Measurements from ENCODE around the gene BAZ1B.
A peak's percentile ranks its signal among the peaks of the same experiment; 100 is the strongest.
"Not testable (repeated sequence)": the region's sequence is repeated elsewhere in the genome, so short reads cannot be mapped to it uniquely, and the experiment has no call there.

Gene BAZ1B

DNA sequence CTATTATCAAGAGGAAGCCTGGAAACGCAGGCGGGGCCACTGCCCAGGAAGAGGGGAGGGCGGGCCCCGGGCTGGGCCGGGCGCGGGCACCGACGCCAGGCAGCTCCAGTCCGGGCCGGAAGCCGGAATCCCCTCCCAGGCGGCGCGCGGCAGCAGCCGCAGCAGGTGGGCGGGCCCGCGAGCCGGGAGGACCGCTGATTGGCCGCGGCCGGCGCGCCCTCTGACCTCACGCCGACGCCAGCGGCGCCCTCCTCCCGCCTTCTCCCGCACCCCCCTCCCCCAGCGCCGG, 35.0 kb upstream of the BAZ1B start:
- Histone ChIP-seq H3K79me2 (ENCODE audit: control insufficient read depth, low read length) (peaks cover 50% of the 10 kb centered on the region), H3K4me3 (ENCODE audit: low read length) (peak overlapping the region; percentile 87), H3K9me2 (replicated peaks; ENCODE audit: control insufficient read depth, low read length) (no peaks in the 10 kb centered on the region), H3K27ac (ENCODE audit: low read depth, low read length) (peak overlapping the region; percentile 74), H3F3A (ENCODE audit: control insufficient read depth, insufficient read depth) (peaks cover 10% of the 10 kb centered on the region; the same call in 1 of the 2 replicates), H3K27me3 (ENCODE audit: control insufficient read depth, low read length) (peaks cover 3% of the 10 kb centered on the region; the same call in 1 of the 2 replicates), H3K36me3 (ENCODE audit: control insufficient read depth, low read length) (peaks cover 40% of the 10 kb centered on the region), H4K20me1 (ENCODE audit: control insufficient read depth, insufficient read depth, low read depth, low read length) (peaks cover 8% of the 10 kb centered on the region; the same call in 1 of the 2 replicates), H3K4me2 (ENCODE audit: low read length) (peak overlapping the region; percentile 76), H3K4me1 (ENCODE audit: control insufficient read depth, low read length) (peaks cover 37% of the 10 kb centered on the region), H3K9me3 (ENCODE audit: control insufficient read depth, insufficient read depth, low read length) (no peaks in the 10 kb centered on the region)
- TF ChIP-seq EZH2phosphoT487 (IDR thresholded peaks at IDR 0.05; ENCODE audit: borderline replicate concordance, low read length) = no peak
- TF ChIP-seq, protein P1, sequence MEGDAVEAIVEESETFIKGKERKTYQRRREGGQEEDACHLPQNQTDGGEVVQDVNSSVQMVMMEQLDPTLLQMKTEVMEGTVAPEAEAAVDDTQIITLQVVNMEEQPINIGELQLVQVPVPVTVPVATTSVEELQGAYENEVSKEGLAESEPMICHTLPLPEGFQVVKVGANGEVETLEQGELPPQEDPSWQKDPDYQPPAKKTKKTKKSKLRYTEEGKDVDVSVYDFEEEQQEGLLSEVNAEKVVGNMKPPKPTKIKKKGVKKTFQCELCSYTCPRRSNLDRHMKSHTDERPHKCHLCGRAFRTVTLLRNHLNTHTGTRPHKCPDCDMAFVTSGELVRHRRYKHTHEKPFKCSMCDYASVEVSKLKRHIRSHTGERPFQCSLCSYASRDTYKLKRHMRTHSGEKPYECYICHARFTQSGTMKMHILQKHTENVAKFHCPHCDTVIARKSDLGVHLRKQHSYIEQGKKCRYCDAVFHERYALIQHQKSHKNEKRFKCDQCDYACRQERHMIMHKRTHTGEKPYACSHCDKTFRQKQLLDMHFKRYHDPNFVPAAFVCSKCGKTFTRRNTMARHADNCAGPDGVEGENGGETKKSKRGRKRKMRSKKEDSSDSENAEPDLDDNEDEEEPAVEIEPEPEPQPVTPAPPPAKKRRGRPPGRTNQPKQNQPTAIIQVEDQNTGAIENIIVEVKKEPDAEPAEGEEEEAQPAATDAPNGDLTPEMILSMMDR (IDR thresholded peaks at IDR 0.05; ENCODE audit: low read depth, low read length, poor library complexity, severe bottlenecking) = no peak

- Histone ChIP-seq H3K27me3 (ENCODE audit: control insufficient read depth, low read length) (peaks cover 3% of the 10 kb centered on the region; the same call in 1 of the 2 replicates), H3F3A (ENCODE audit: control insufficient read depth, insufficient read depth) (peaks cover 10% of the 10 kb centered on the region; the same call in 1 of the 2 replicates), H3K4me1 (ENCODE audit: control insufficient read depth, low read length) (peaks cover 33% of the 10 kb centered on the region), H3K27ac (ENCODE audit: low read depth, low read length) (peak overlapping the region; percentile 14), H3K9me2 (replicated peaks; ENCODE audit: control insufficient read depth, low read length) (no peaks in the 10 kb centered on the region), H3K9me3 (ENCODE audit: control insufficient read depth, insufficient read depth, low read length) (no peaks in the 10 kb centered on the region), H4K20me1 (ENCODE audit: control insufficient read depth, insufficient read depth, low read depth, low read length) (peaks cover 8% of the 10 kb centered on the region; the same call in 1 of the 2 replicates), H3K4me2 (ENCODE audit: low read length) (peak overlapping the region; percentile 76), H3K79me2 (ENCODE audit: control insufficient read depth, low read length) (peaks cover 55% of the 10 kb centered on the region), H3K36me3 (ENCODE audit: control insufficient read depth, low read length) (peaks cover 45% of the 10 kb centered on the region), H3K4me3 (ENCODE audit: low read length) (peak overlapping the region; percentile 87)
- no peak for TF ChIP-seq EZH2phosphoT487 (IDR thresholded peaks at IDR 0.05; ENCODE audit: borderline replicate concordance, low read length)
- TF ChIP-seq, protein P1 (IDR thresholded peaks at IDR 0.05; ENCODE audit: low read depth, low read length, poor library complexity, severe bottlenecking) = no peak
Measured at GRCh38 chr7:73556208-73557107, 34.4 kb upstream of the BAZ1B start.

- peaks cover 53% of the 10 kb centered on the region for H3K36me3 ChIP-seq (ENCODE audit: control insufficient read depth, low read length)
- H3K4me1 ChIP-seq (ENCODE audit: control insufficient read depth, low read length) = peaks cover 31% of the 10 kb centered on the region
- peaks cover 62% of the 10 kb centered on the region for H3K79me2 ChIP-seq (ENCODE audit: control insufficient read depth, low read length)
- no peaks in the 10 kb centered on the region for H3K9me2 ChIP-seq (replicated peaks; ENCODE audit: control insufficient read depth, low read length)
- peak overlapping the region; percentile 76 for H3K4me2 ChIP-seq (ENCODE audit: low read length)
- peaks cover 1% of the 10 kb centered on the region; the same call in 1 of the 2 replicates for H3K27me3 ChIP-seq (ENCODE audit: control insufficient read depth, low read length)
- H3K9me3 ChIP-seq (ENCODE audit: control insufficient read depth, insufficient read depth, low read length) = no peaks in the 10 kb centered on the region
- H3F3A ChIP-seq (ENCODE audit: control insufficient read depth, insufficient read depth) = peaks cover 10% of the 10 kb centered on the region; the same call in 1 of the 2 replicates
- H3K4me3 ChIP-seq (ENCODE audit: low read length) = peak overlapping the region; percentile 87
- TF ChIP-seq, protein P1 (IDR thresholded peaks at IDR 0.05; ENCODE audit: low read depth, low read length, poor library complexity, severe bottlenecking) = no peak
- no peak for TF ChIP-seq EZH2phosphoT487 (IDR thresholded peaks at IDR 0.05; ENCODE audit: borderline replicate concordance, low read length)
- H4K20me1 ChIP-seq (ENCODE audit: control insufficient read depth, insufficient read depth, low read depth, low read length) = peaks cover 8% of the 10 kb centered on the region; the same call in 1 of the 2 replicates
- H3K27ac ChIP-seq (ENCODE audit: low read depth, low read length) = no peak overlapping the region
Measured at GRCh38 chr7:73555411-73555982, 33.4 kb upstream of the BAZ1B start.

DNA sequence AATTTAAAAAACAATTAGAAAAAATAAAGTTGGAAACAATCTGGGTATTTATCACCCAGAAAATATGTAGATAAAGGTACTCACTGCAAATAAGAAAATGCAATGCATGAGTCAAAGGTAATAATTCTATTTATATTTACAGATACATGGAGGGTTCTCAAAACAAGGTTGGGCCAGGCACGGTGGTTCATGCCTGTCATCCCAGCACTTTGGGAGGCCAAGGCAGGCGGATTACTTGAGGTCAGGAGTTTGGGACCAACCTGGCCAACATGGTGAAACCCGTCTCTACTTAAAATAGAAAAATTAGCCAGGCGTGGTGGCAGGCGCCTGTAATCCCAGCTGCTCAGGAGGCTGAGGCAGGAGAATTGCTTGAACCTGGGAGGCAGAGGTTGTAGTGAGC, 28.0 kb upstream of the BAZ1B start:
- H4K20me1 ChIP-seq (ENCODE audit: control insufficient read depth, insufficient read depth, low read depth, low read length); H3K27ac ChIP-seq (ENCODE audit: low read depth, low read length); H3F3A ChIP-seq (ENCODE audit: control insufficient read depth, insufficient read depth); H3K4me1 ChIP-seq (ENCODE audit: control insufficient read depth, low read length); H3K27me3 ChIP-seq (ENCODE audit: control insufficient read depth, low read length); H3K9me2 ChIP-seq (replicated peaks; ENCODE audit: control insufficient read depth, low read length); H3K4me3 ChIP-seq (ENCODE audit: low read length); H3K9me3 ChIP-seq (ENCODE audit: control insufficient read depth, insufficient read depth, low read length); H3K4me2 ChIP-seq (ENCODE audit: low read length): not testable (repeated sequence)
- Histone ChIP-seq H3K36me3 (ENCODE audit: control insufficient read depth, low read length) (peaks cover 83% of the 10 kb centered on the region), H3K79me2 (ENCODE audit: control insufficient read depth, low read length) (peaks cover 96% of the 10 kb centered on the region)
